ENCODE results near the gene ANKRD60.

ANKRD60 gene

GRCh38 chr20:58238490-58238889, 10.0 kb upstream of the ANKRD60 start:
- DNase-seq (ENCODE audit: low read depth in 2 of 2): no peak
- no peak for TF ChIP-seq CTCF (IDR thresholded peaks at IDR 0.05; ENCODE audit: low read depth, low read length)
- no peak overlapping the region for H3K4me3 ChIP-seq (replicated peaks in 1 of 2; ENCODE audit: low read depth in 2 of 2, low read length in 2 of 2)

DNA sequence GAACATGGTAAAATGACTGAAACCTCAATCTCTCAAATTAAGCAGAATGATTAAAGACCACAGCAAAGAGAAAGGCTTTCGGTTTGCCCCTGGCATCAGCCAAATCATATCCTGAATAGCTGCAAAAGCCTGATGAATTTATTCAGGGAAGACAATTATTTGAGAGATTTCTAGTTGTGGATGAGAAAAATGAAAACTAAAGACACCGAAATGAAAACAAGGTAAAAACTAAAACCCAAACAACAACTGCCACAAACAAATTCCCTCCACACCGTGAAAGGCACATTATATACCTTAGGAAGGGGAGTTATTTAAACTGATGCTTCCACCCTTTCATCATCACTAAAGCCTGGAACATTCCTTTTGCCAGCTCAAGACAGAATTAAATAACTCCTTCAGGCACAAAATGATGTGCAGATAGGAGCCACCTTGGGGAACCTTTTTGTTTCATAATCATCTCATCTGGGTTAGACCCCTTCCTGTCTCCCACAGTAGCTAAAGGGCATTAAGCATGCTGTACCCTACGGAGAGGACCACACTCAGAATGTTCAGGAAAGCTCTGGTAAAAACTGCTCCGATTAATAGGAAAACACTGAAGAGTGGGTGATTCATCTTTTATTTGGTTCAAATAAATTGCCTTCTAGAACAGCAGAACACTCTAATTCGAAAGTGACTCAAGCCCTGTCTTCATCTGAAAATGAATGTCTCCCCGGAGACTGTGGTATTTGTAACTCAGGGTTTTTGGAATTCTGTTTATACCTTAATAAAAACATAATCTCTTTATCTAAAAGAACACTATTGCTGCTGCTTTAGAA, 9.1 kb upstream of the ANKRD60 start:
- peak overlapping the region in 1 of 2 donors; percentile 16 for H3K4me3 ChIP-seq (replicated peaks in 1 of 2; ENCODE audit: low read depth in 2 of 2, low read length in 2 of 2)
- DNase-seq (ENCODE audit: low read depth in 2 of 2): peak; percentile 32 to 79
- no peak for TF ChIP-seq CTCF (IDR thresholded peaks at IDR 0.05; ENCODE audit: low read depth, low read length)

DNA sequence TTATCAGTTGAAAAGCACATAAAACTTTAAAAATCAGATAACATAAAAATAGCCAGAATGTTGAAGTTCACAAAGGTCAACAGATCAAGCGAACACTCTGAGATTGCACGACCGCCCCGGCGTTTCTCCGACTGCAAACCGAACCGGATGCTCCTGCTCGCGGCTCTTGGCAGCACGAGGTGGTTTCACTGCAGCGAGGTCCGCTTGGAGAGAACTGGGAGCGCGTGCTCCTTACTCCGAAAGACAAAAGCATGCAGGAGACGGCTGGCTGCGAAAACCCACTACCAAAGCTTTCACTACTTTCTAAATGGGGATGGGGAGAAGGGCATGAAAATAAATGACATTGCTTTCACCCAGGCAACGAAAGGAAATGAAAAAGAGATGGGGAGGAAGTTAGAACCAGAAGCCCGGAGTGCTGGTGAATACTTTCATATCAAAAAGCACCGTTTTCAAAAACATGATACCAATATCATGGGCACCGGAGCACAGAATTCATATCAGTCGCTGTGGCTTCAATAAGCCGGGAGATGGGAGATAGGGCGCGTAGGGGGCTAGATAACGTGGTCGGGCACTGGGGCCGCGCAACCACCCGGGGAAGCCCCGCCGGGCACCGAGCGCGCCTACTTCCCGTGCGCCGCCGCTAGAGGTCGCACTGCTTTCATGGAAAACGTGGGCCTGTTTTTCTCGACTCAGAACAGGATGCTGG, 8.3 kb upstream of the ANKRD60 start:
- peak overlapping the region; percentile 47 to 57 for H3K4me3 ChIP-seq (replicated peaks in 1 of 2; ENCODE audit: low read depth in 2 of 2, low read length in 2 of 2)
- peak; percentile 67 to 79 for DNase-seq (ENCODE audit: low read depth in 2 of 2)
- peak; percentile 91 for TF ChIP-seq CTCF (IDR thresholded peaks at IDR 0.05; ENCODE audit: low read depth, low read length)

DNA sequence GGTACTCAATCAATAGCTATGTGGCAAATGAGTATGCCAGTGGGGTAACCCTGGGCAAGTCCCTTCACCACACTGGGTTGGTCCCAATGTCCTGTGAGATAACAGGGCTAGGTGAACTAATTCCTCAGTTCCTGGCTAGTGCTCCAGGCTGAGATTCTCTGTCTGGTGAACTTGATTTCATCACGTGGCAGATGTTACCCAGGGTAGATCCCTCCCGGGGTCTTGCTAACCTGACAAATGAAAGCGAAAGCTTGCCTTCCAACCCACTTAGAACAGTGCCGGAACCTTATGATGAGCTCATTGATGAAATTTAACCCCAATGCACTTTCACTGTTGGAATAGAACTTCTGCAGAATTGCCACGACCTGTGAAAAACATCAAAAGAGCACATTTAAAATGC, 6.6 kb upstream of the ANKRD60 start:
- no peak overlapping the region for H3K4me3 ChIP-seq (replicated peaks in 1 of 2; ENCODE audit: low read depth in 2 of 2, low read length in 2 of 2)
- DNase-seq (ENCODE audit: low read depth in 2 of 2): no peak
- TF ChIP-seq CTCF (IDR thresholded peaks at IDR 0.05; ENCODE audit: low read depth, low read length): no peak

DNA sequence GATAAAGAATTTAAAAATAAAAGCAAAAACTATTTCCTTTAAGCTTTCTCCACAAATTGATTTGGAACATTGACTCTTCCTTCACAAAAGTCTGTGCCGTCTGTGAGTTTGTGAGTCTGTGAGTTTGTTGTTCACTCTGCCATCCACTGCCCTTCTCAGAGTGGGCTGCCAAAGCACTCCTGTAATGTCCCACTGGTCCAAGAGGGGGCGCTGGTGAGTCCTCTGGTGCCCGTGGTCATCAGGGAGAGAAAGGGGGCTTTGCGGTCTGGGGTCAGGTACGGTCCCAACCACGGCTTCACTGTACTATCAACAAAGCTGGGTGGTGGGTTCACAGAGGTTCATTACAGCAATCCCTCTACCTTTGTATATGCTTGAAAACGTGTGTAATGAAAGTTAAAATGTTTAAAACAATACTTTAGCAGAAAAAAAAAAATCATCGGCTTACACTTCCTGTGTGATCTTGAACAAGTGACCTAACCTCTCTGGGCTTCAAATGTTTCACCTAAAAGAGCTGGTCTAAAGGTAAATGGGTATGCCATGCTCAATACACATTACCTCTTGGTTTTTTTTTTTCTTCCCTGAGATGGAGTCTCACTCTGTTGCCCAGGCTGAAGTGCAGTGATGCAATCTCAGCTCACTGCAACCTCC, 5.6 kb upstream of the ANKRD60 start:
- DNase-seq (ENCODE audit: low read depth in 2 of 2): no peak
- TF ChIP-seq CTCF (IDR thresholded peaks at IDR 0.05; ENCODE audit: low read depth, low read length): peak; percentile 90
- H3K4me3 ChIP-seq (replicated peaks in 1 of 2; ENCODE audit: low read depth in 2 of 2, low read length in 2 of 2): no peak overlapping the region

- H3K4me3 ChIP-seq (replicated peaks in 1 of 2; ENCODE audit: low read depth in 2 of 2, low read length in 2 of 2): no peak overlapping the region
- TF ChIP-seq CTCF (IDR thresholded peaks at IDR 0.05; ENCODE audit: low read depth, low read length): no peak
- DNase-seq (ENCODE audit: low read depth in 2 of 2): no peak
Observed at GRCh38 chr20:58233393-58233792, 4.9 kb upstream of the ANKRD60 start.

Measured in cardiac fibroblast (primary cell).